Activated CD8-positive, alpha-beta memory T cell treated with anti-CD3 and anti-CD28 coated beads for 36 hours (primary cell): ENCODE results near the gene NKPD1. TPM values are rescaled to one million over a fixed set of nuclear protein-coding genes. Genes with fewer than 3 reads are reported as not detected.

Experiments used
- total RNA-seq, 2 experiments: library from RNA; stranded (reverse); gene quantifications; one replicate each; pipeline ENCODE4 v1.2.3, GENCODE V29; 2021

NKPD1 gene
- total RNA-seq, 2 experiments from 2014 or later, result 0.06 TPM

Other genes with a start within 250 kb of the NKPD1 start
- 1 to 10 TPM; 1.1 to 2.0 TPM for gene APOC1, start 246.4 kb downstream of the NKPD1 start, total RNA-seq
- not detected for gene APOC4, start 218.7 kb downstream of the NKPD1 start, total RNA-seq
- gene APOC2, start 214.9 kb downstream of the NKPD1 start, total RNA-seq, result not detected
- gene CLPTM1, start 205.6 kb downstream of the NKPD1 start, total RNA-seq, result 10 to 100 TPM; 72.4 to 73.5 TPM
- 10 to 100 TPM; 48.5 to 51.6 TPM for gene RELB, start 159.5 kb downstream of the NKPD1 start, total RNA-seq
- gene CLASRP, start 121.9 kb downstream of the NKPD1 start, total RNA-seq, result 10 to 100 TPM; 78.1 to 80.5 TPM
- 1 to 10 TPM; 8.1 to 8.6 TPM for gene ZNF296, start 84.5 kb downstream of the NKPD1 start, total RNA-seq
- gene GEMIN7, start 81.7 kb downstream of the NKPD1 start, total RNA-seq, result 10 to 100 TPM; 55.4 to 55.6 TPM
- gene PPP1R37, start 67.8 kb downstream of the NKPD1 start, total RNA-seq, result 10 to 100 TPM; 13.8 to 14.7 TPM
- gene TRAPPC6A, start 17.3 kb upstream of the NKPD1 start, total RNA-seq, result 10 to 100 TPM; 20.7 to 21.4 TPM
- 10 to 100 TPM; 11.9 to 14.3 TPM for gene BLOC1S3, start 17.8 kb upstream of the NKPD1 start, total RNA-seq
- not detected for gene EXOC3L2, start 84.4 kb upstream of the NKPD1 start, total RNA-seq
- 10 to 100 TPM; 21.2 to 21.6 TPM for gene MARK4, start 90.3 kb upstream of the NKPD1 start, total RNA-seq
- gene CKM, start 161.9 kb upstream of the NKPD1 start, total RNA-seq, result not detected
- gene KLC3, start 179.8 kb upstream of the NKPD1 start, total RNA-seq, result not detected
- gene ERCC2, start 209.6 kb upstream of the NKPD1 start, total RNA-seq, result 10 to 100 TPM; 23.8 to 27.0 TPM
- 1 to 10 TPM; 3.4 to 3.9 TPM for gene PPP1R13L, start 244.1 kb upstream of the NKPD1 start, total RNA-seq
- gene POLR1G, start 245.7 kb upstream of the NKPD1 start, total RNA-seq, result 10 to 100 TPM; 30.6 to 32.4 TPM